Naive thymus-derived CD4-positive, alpha-beta T cell (primary cell): Measurements from ENCODE around the gene MXD3. TPM values are rescaled to one million over a fixed set of nuclear protein-coding genes. Genes with fewer than 3 reads are reported as not detected.

Experiments
- ATAC-seq: fragments of 150-1000 bp; cut with Tn5 transposase; 2 replicates; pipeline ENCODE4 v1.10.0; 2021; ENCODE audit warnings: mild to moderate bottlenecking, moderate library complexity
- CTCF ChIA-PET: fragments of 350-600 bp; sonication (Branson Sonifier 250); formaldehyde crosslinking; loops from one replicate; lab custom pipeline; 2021; ENCODE audit warnings: antibody characterized with exemption; lab: Charles Lee
- POLR2A ChIA-PET: fragments of 350-600 bp; sonication (Branson Sonifier 250); formaldehyde crosslinking; loops from one replicate; lab custom pipeline; 2021; ENCODE audit warnings: antibody characterized with exemption, inconsistent platforms; lab: Charles Lee
- DNase-seq, 9 donors: peaks; one replicate each; pipeline versions ENCODE4 v3.0.0 to v3.0.0-alpha.2; 2020 to 2022; ENCODE audit warnings: mixed read lengths in 1 of 9
- H3K27ac ChIP-seq: one replicate; pipeline ENCODE4 v1.7.0; 2013; ENCODE audit warnings: mild to moderate bottlenecking, low read depth, low read length, moderate library complexity
- H3K27me3 ChIP-seq, 2 donors: one replicate each; pipeline ENCODE4 v1.7.0; 2013; ENCODE audit warnings: low read length in 2 of 2, mild to moderate bottlenecking in 2 of 2, moderate library complexity in 2 of 2; ENCODE audit not compliant: control insufficient read depth in 2 of 2, insufficient read depth in 2 of 2
- H3K36me3 ChIP-seq, 3 experiments: 1 replicate in 2 of 3; 2 replicates in 1 of 3; pipeline ENCODE4 v1.7.0; 2013; ENCODE audit warnings: low read length in 3 of 3, mild to moderate bottlenecking in 3 of 3, moderate library complexity in 1 of 3; ENCODE audit not compliant: insufficient read depth in 3 of 3, control insufficient read depth in 2 of 3
- H3K4me1 ChIP-seq, 2 donors: one replicate each; pipeline ENCODE4 v1.7.0; 2013; ENCODE audit warnings: low read length in 2 of 2, mild to moderate bottlenecking in 2 of 2, moderate library complexity in 1 of 2; ENCODE audit not compliant: control insufficient read depth in 2 of 2, insufficient read depth in 2 of 2
- H3K4me3 ChIP-seq: 2 replicates; pipeline ENCODE4 v1.7.0; 2013; ENCODE audit warnings: mild to moderate bottlenecking, low read length
- H3K9me3 ChIP-seq, 3 experiments: 1 replicate in 2 of 3; 2 replicates in 1 of 3; pipeline ENCODE4 v1.7.0; 2013; ENCODE audit warnings: low read length in 3 of 3; ENCODE audit not compliant: control insufficient read depth in 2 of 3
- H3K27ac Mint-ChIP-seq, 9 donors: one replicate each; pipeline ENCODE4 v1.8.0; 2020 to 2022; ENCODE audit warnings: mixed read lengths in 9 of 9, mild to moderate bottlenecking in 8 of 9, moderate library complexity in 5 of 9, inconsistent platforms in 2 of 9
- H3K27me3 Mint-ChIP-seq, 5 donors: one replicate each; pipeline ENCODE4 v1.8.0; 2021 to 2022; ENCODE audit warnings: mixed read lengths in 5 of 5, mild to moderate bottlenecking in 1 of 5
- H3K36me3 Mint-ChIP-seq, 5 donors: one replicate each; pipeline ENCODE4 v1.8.0; 2020 to 2022; ENCODE audit warnings: mixed read lengths in 5 of 5, mild to moderate bottlenecking in 3 of 5, inconsistent platforms in 1 of 5
- H3K4me1 Mint-ChIP-seq, 7 donors: one replicate each; pipeline ENCODE4 v1.8.0; 2020 to 2022; ENCODE audit warnings: mixed read lengths in 7 of 7, mild to moderate bottlenecking in 3 of 7, inconsistent platforms in 1 of 7
- H3K4me3 Mint-ChIP-seq, 10 donors: one replicate each; pipeline ENCODE4 v1.8.0; 2020 to 2022; ENCODE audit warnings: mild to moderate bottlenecking in 10 of 10, mixed read lengths in 10 of 10, moderate library complexity in 6 of 10, inconsistent platforms in 2 of 10
- H3K9me3 Mint-ChIP-seq, 11 donors: one replicate each; pipeline ENCODE4 v1.8.0; 2020 to 2022; ENCODE audit warnings: mixed read lengths in 11 of 11, mild to moderate bottlenecking in 4 of 11, inconsistent platforms in 1 of 11, moderate library complexity in 1 of 11
- intact Hi-C, 2 donors: fragments of 100-400 bp; cut with micrococcal nuclease; formaldehyde crosslinking; loops; one replicate each; pipeline ENCODE4 v1.15.1; 2023
- polyA plus RNA-seq, 2 donors: library from polyadenylated mRNA; unstranded; fragments of 300-500 nt; fragmentation: Illumina TruSeq; gene quantifications; one replicate each; pipeline ENCODE4 v1.2.3, GENCODE V29; 2021
- total RNA-seq, 6 experiments: library from RNA in 5 of 6; stranded (reverse) in 5 of 6; gene quantifications; 1 replicate in 5 of 6; 2 replicates in 1 of 6; pipeline ENCODE4 v1.2.3 and lab custom pipeline; 2021 to 2026

The MXD3 gene
- total and polyA plus RNA-seq, 7 experiments from 2014 or later, result 0.63 to 39.8 (median 16.1) TPM

- ATAC-seq (no peak), DNase-seq (no peak)
- Mint-ChIP-seq H3K36me3 (peaks cover 0 to 15% (median 4%) of the 10 kb centered on the region in 5 donors), H3K27me3 (peaks cover 0 to 5% (median 0%) of the 10 kb centered on the region in 5 donors), H3K27ac (peak overlapping the region in 1 of 9 donors; percentile 23), H3K4me3 (peak overlapping the region in 1 of 10 donors; percentile 7), H3K9me3 (peaks cover 0 to 4% (median 0%) of the 10 kb centered on the region in 11 donors), H3K4me1 (peaks cover 11 to 58% (median 29%) of the 10 kb centered on the region in 7 donors)
- no peaks in the 10 kb centered on the region for H3K9me3 ChIP-seq
- H3K4me1 ChIP-seq, result peaks cover 21 to 22% of the 10 kb centered on the region in 2 donors
- POLR2A ChIA-PET, result interaction anchor here (0.6 kb wide), 1 partner anchor 58 kb away, joined by 4 read pairs; no protein-coding TSS in a partner anchor
- CTCF ChIA-PET, result interaction anchor here (0.6 to 2.2 kb wide), 3 partner anchors 36 to 742 kb away, joined by 3 to 7 read pairs (median 4); no protein-coding TSS in a partner anchor
- no peaks in the 10 kb centered on the region for H3K36me3 ChIP-seq
- H3K27ac ChIP-seq, result no peak overlapping the region
- no peaks in the 10 kb centered on the region for H3K27me3 ChIP-seq
- intact Hi-C loops, result loop anchor here in 1 of 2 donors (10.0 kb wide), 1 partner anchor 670 kb away; the partner anchor contains the start of gene TSPAN17
- no peak overlapping the region for H3K4me3 ChIP-seq
Measured at GRCh38 chr5:177314376-177315342, 3.0 kb upstream of the MXD3 start.

GRCh38 chr5:177313561-177314259, 2.0 kb upstream of the MXD3 start:
- no peak for DNase-seq
- ChIA-PET POLR2A (interaction anchor here (0.6 to 1.5 kb wide), 2 partner anchors 10 to 12 kb away, joined by 3 to 4 read pairs; no protein-coding TSS in a partner anchor), CTCF (interaction anchor here (0.8 to 1.1 kb wide), 2 partner anchors 14 to 38 kb away, joined by 3 to 4 read pairs; partner anchors contain the start of gene LMAN2)
- Mint-ChIP-seq H3K4me1 (peaks cover 11 to 63% (median 35%) of the 10 kb centered on the region in 7 donors), H3K36me3 (peaks cover 0 to 9% (median 0%) of the 10 kb centered on the region in 5 donors), H3K9me3 (peaks cover 0 to 1% (median 0%) of the 10 kb centered on the region in 11 donors), H3K27ac (peak overlapping the region in 2 of 9 donors; percentile 23 to 62), H3K27me3 (peaks cover 0 to 5% (median 0%) of the 10 kb centered on the region in 5 donors), H3K4me3 (no peak overlapping the region)
- peaks cover 21 to 22% of the 10 kb centered on the region in 2 donors for H3K4me1 ChIP-seq
- H3K36me3 ChIP-seq, result no peaks in the 10 kb centered on the region
- H3K9me3 ChIP-seq, result no peaks in the 10 kb centered on the region
- no peak for ATAC-seq
- no peak overlapping the region for H3K4me3 ChIP-seq
- intact Hi-C loops, result loop anchor here in 1 of 2 donors (1.0 to 10.0 kb wide), 3 partner anchors 89 to 669 kb away; partner anchors contain the start of gene TSPAN17
- H3K27me3 ChIP-seq, result no peaks in the 10 kb centered on the region
- H3K27ac ChIP-seq, result no peak overlapping the region

- peaks cover 11 to 54% (median 31%) of the 10 kb centered on the region in 7 donors for H3K4me1 Mint-ChIP-seq
- Histone ChIP-seq H3K36me3 (peaks cover 0 to 2% (median 0%) of the 10 kb centered on the region in 3 experiments), H3K9me3 (no peaks in the 10 kb centered on the region), H3K27me3 (no peaks in the 10 kb centered on the region), H3K4me1 (peaks cover 21 to 22% of the 10 kb centered on the region in 2 donors), H3K4me3 (peak overlapping the region; percentile 77), H3K27ac (peak overlapping the region; percentile 36)
- peak overlapping the region; percentile 58 to 93 (median 81) for H3K4me3 Mint-ChIP-seq
- CTCF ChIA-PET, result interaction anchor here (0.7 to 1.6 kb wide), 8 partner anchors 15 to 143 kb away, joined by 3 to 7 read pairs (median 3); partner anchors contain the start of genes LMAN2 and SLC34A1
- peaks cover 0 to 5% (median 0%) of the 10 kb centered on the region in 5 donors for H3K27me3 Mint-ChIP-seq
- peak overlapping the region in 3 of 9 donors; percentile 42 to 92 (median 56) for H3K27ac Mint-ChIP-seq
- H3K36me3 Mint-ChIP-seq, result peaks cover 0 to 6% (median 0%) of the 10 kb centered on the region in 5 donors
- intact Hi-C loops, result loop anchor here (1.0 to 10.0 kb wide), 9 partner anchors 9 to 668 kb away; partner anchors contain the start of genes LMAN2 (in 2 of the 2), GRK6 (in 1 of the 2), PDLIM7 (in 1 of the 2) and PRELID1 (in 1 of the 2)
- H3K9me3 Mint-ChIP-seq, result peaks cover 0 to 1% (median 0%) of the 10 kb centered on the region in 11 donors
- ATAC-seq (peak; percentile 1), DNase-seq (peak in 2 of 9 donors; percentile 31 to 60)
- POLR2A ChIA-PET, result interaction anchor here (0.8 to 1.5 kb wide), 3 partner anchors 9 to 39 kb away, joined by 3 to 4 read pairs (median 4); partner anchors contain the start of genes LMAN2, PRELID1 and RAB24
Measured at GRCh38 chr5:177312649-177313181, 1.0 kb upstream of the MXD3 start.

- H3K4me1 ChIP-seq, result peaks cover 21 to 22% of the 10 kb centered on the region in 2 donors
- Mint-ChIP-seq H3K9me3 (peaks cover 0 to 1% (median 0%) of the 10 kb centered on the region in 11 donors), H3K36me3 (peaks cover 0 to 9% (median 0%) of the 10 kb centered on the region in 5 donors), H3K27me3 (peaks cover 0 to 5% (median 0%) of the 10 kb centered on the region in 5 donors), H3K4me1 (peaks cover 11 to 54% (median 35%) of the 10 kb centered on the region in 7 donors), H3K4me3 (peak overlapping the region in 8 of 10 donors; percentile 49 to 93 (median 78)), H3K27ac (peak overlapping the region in 1 of 9 donors; percentile 65)
- H3K36me3 ChIP-seq, result peaks cover 0 to 16% (median 0%) of the 10 kb centered on the region in 3 experiments
- ChIA-PET POLR2A (interaction anchor here (0.7 to 4.7 kb wide), 3 partner anchors 8 to 65 kb away, joined by 3 to 18 read pairs (median 4); partner anchors contain the start of genes PRELID1 and RAB24), CTCF (interaction anchor here (1.6 kb wide), 1 partner anchor 62 kb away, joined by 3 read pairs; no protein-coding TSS in a partner anchor)
- H3K27ac ChIP-seq, result peak overlapping the region; percentile 51
- DNase-seq, result peak in 1 of 9 donors; percentile 41
- no peak for ATAC-seq
- intact Hi-C loops, result loop anchor here in 1 of 2 donors (1.0 to 10.0 kb wide), 3 partner anchors 8 to 667 kb away; partner anchors contain the start of genes PDLIM7, PRELID1, RAB24 and TSPAN17
- no peaks in the 10 kb centered on the region for H3K27me3 ChIP-seq
- H3K4me3 ChIP-seq, result peak overlapping the region; percentile 77
- H3K9me3 ChIP-seq, result no peaks in the 10 kb centered on the region
Measured at GRCh38 chr5:177311392-177311722, 341 bp downstream of the MXD3 start.

- Histone ChIP-seq H3K27ac (no peak overlapping the region), H3K27me3 (no peaks in the 10 kb centered on the region), H3K9me3 (no peaks in the 10 kb centered on the region), H3K4me3 (no peak overlapping the region), H3K4me1 (peaks cover 21 to 23% of the 10 kb centered on the region in 2 donors), H3K36me3 (peaks cover 0 to 21% (median 0%) of the 10 kb centered on the region in 3 experiments)
- Mint-ChIP-seq H3K36me3 (peaks cover 0 to 12% (median 0%) of the 10 kb centered on the region in 5 donors), H3K27me3 (peaks cover 0 to 5% (median 0%) of the 10 kb centered on the region in 5 donors), H3K27ac (peak overlapping the region in 4 of 9 donors; percentile 54 to 79 (median 63)), H3K9me3 (peaks cover 0 to 1% (median 0%) of the 10 kb centered on the region in 11 donors), H3K4me1 (peaks cover 11 to 54% (median 38%) of the 10 kb centered on the region in 7 donors), H3K4me3 (peak overlapping the region; percentile 75 to 93 (median 83))
- intact Hi-C loops, result loop anchor here in 1 of 2 donors (1.0 to 10.0 kb wide), 3 partner anchors 8 to 666 kb away; partner anchors contain the start of genes PDLIM7, PRELID1, RAB24 and TSPAN17
- CTCF ChIA-PET, result interaction anchor here (1.4 to 3.9 kb wide), 11 partner anchors 8 to 197 kb away, joined by 3 to 18 read pairs (median 7); partner anchors contain the start of gene PFN3
- POLR2A ChIA-PET, result interaction anchor here (0.8 to 4.7 kb wide), 3 partner anchors 9 to 146 kb away, joined by 3 to 18 read pairs (median 6); no protein-coding TSS in a partner anchor
- DNase-seq (peak in 1 of 9 donors; percentile 40), ATAC-seq (no peak)
Measured at GRCh38 chr5:177310757-177311391, 824 bp downstream of the MXD3 start.
